ENCODE results near the gene COX6A1.

DNA sequence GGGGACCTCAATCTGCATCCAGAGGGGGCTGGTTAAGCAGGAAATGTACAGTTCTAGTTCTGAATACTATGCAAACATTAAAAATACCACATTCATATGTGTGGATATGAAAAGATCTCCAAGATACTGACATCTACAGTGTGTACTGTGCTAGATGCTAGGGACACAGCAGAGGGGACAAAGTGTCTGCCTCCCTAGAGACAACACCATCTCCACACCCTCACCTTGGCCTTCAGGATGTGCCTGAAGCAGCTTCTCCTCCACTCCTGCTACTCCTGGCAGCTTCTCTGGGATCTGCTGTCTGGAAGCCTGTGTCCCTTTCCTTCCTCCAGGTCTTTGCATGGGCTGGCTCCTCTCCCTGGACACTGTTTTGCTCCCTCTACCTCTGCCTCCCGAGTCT is 42.3 kb downstream of the COX6A1 start:
- TF ChIP-seq, protein P1, sequence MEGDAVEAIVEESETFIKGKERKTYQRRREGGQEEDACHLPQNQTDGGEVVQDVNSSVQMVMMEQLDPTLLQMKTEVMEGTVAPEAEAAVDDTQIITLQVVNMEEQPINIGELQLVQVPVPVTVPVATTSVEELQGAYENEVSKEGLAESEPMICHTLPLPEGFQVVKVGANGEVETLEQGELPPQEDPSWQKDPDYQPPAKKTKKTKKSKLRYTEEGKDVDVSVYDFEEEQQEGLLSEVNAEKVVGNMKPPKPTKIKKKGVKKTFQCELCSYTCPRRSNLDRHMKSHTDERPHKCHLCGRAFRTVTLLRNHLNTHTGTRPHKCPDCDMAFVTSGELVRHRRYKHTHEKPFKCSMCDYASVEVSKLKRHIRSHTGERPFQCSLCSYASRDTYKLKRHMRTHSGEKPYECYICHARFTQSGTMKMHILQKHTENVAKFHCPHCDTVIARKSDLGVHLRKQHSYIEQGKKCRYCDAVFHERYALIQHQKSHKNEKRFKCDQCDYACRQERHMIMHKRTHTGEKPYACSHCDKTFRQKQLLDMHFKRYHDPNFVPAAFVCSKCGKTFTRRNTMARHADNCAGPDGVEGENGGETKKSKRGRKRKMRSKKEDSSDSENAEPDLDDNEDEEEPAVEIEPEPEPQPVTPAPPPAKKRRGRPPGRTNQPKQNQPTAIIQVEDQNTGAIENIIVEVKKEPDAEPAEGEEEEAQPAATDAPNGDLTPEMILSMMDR (IDR thresholded peaks at IDR 0.05): no peak
- TF ChIP-seq EZH2 (IDR thresholded peaks at IDR 0.05): no peak

Measured in neural progenitor cell (in vitro differentiated cells).